IPS-NIHi7 (cell line): ENCODE results near the gene GSDME.

ENCODE experiments used
- DNase-seq: peaks from one replicate; pipeline ENCODE4 v3.0.0; 2012; ENCODE audit warnings: mixed read lengths; ENCODE audit errors: extremely low spot score

The GSDME gene

DNA sequence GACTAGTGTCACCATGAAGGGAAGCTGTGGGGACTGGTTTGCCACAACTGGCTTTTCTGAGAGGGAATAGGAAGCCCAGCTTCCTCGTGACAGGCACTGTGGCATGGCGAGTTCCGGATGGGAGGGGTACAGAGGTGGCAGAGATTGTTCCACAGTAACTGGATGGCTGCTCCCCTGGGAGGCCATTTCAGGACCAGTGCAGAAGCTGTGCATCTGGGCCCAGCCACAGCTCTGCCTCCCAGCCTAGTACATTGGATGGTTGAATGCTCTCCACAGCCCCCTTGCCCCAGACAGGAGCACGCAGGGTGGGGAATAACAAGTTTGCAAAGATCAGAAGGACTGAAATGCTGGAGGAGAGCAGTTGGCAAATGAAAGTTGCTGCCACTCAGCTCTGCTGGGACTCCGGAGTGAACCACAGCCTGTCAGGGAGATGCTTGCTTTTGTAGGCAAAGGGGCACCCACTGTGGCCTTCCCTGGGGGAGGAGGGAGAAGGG is 51.8 kb downstream of the GSDME start:
- DNase-seq = no peak

DNA sequence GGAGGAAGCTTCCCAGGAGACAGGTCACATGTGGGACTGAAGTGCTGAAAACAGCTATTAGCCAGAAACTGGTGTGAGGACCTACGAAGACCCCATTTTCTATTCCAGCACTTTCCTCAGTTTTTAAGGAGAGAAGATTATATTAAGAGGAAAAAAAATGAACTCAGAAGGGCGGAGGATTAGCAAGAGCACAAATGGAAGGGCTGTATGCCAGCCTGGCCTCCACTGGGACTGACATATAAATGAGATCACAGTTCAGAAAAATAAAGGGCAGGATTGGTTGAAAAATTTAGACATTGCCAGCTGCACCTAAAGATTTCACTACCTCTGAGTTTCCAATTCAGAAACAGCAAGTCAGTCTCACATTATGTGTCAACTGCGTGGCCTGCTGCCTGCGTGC is 53.0 kb downstream of the GSDME start:
- no peak for DNase-seq

DNA sequence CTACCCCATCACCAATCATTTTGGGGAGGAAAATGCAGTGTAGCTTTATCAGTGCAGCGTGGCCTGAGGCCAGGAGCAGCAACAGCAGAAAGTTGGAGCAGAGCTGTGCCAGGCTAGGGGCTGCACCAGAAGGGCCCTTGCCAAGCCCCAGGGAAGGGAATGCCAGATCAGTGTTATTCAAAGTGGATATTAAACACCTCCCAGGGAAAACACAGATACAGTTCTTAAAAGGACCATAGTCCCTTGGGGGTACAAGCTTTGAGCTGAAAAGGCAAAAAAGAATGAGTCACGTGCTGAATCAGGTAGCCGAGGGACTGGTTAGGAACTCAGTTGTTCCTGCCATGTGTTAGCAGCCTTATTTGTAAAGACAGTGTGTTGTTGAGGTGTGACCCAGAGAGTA is 54.0 kb downstream of the GSDME start:
- no peak for DNase-seq

DNA sequence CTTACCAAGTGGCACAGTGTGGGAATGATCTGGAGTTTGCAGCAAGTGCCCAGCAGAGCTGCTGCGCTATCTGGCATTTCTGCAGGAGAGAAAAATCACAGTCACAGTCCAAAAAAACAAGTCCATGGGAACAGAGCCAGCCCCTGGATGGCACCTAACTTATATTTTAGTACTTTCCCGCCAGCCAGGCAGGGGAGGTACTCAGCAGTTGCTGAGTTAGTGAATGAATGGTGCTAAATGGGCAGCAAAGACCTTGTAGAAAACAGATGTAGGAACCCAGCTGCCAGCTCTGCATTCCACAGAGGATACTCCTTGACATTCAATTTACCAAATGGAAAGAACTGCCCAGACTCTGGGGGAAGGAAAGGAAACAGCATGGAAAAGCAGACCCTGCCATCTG is 54.5 kb downstream of the GSDME start:
- no peak for DNase-seq

DNA sequence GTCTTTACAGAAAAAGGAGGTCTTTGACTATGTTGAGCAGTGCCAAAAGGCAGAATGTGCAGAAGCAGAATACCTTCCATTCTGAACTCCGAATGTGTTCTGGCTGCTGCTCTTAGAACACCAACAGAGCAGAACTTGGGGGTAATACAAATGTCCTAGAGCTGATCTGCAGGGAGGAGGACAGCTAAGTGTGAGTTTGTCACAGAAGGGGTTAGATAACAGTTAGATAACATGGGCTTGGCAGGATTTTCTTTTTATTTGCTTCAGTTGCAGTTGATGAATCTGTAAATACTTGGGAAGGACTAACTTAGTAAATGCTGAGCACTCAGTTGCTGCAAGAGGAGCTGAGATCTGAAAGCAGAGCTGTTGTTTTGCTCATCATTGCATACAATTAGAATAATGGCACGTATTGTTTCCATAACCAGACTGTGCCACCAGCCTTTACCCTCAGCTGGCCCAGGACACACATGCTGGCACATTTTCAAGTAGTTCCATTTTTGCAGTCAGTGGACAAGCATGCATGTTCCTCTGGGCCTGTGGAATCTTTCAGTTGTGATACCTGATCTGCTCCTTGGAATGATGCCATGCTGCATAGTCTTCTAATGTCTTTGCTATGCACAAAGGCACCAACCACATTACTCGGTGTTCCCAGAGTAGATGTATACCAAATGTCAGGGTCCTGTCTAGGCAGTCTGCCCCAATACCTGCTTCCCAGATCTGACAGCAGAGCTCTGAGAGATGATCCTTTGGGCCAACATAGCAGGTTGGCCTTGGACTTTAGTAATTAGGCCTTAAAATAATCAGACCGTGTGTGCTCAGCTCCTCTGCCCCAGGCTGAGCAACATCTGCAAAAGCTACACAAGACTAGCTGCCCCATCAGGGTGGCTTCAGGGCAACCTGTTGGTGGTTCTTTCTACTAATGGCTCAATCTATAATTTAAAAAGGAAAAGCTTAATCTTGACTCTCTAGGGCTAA is 55.7 kb downstream of the GSDME start:
- DNase-seq = no peak

DNA sequence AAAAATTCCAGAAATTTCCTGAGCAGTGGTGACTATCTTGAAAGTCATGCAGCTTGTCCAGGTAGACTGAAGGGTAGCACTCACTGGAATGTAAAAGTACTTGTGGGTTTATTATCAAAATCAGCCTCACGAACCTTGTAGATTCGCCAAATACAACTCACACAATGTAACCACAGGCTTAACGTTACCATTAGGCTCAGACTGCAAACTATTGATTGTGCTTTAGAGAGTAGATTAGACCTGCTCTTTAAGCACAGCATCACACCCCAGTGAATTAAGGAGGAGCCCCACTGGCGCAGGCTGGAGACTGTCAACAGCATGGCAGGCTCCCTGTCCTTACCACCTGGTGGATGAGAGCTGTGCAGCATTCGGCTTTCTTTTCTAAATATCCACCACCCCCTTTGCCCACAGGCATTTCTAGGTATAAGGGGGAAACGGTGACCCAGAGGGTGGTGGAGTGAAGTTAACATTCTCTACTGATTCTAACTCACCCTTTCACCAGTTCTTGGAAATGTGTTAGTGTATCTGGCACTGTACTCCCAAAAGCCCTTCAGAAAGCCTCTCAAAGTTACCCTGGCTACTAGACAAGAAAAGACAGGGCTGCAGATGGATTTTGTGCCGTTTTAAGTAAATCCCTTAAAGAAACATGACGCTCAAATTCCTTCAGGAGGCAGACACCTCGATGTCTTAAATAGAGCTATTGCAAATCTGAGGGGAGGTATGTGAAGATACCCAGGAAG is 56.6 kb downstream of the GSDME start:
- no peak for DNase-seq

DNA sequence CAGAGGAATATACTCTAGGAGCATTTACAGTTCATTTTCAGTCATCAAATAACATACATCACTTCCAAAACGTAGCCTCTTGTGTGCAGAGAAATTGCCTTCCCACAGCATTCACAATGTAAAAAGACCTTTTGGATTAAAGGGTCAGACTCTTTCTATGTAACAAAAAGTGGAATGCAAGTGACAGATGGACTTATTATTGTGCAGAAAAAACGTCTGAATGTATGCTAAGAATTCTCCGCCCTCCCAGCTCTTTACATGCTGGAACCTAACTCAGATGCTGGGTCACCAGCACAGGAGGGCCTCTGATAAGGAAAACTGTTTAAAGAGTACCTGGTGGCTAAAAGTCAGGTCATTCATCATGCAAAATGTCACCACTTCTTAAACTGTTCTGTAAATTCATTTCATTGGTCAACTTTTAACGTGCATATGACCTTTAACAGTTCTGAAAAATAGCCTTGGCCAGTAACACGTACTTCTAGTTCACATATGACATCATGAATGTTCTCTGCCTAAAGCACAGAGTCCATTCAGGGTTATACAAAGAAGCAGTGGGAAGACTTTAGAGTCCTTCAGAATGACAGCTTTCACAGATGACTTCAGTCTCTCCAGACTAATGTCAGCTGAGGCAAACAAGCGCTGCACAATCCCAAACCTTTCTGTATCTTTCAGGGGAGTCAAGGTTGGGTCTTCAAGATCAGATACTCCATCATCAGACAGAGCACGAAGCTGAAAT is 58.6 kb downstream of the GSDME start:
- DNase-seq = no peak

DNA sequence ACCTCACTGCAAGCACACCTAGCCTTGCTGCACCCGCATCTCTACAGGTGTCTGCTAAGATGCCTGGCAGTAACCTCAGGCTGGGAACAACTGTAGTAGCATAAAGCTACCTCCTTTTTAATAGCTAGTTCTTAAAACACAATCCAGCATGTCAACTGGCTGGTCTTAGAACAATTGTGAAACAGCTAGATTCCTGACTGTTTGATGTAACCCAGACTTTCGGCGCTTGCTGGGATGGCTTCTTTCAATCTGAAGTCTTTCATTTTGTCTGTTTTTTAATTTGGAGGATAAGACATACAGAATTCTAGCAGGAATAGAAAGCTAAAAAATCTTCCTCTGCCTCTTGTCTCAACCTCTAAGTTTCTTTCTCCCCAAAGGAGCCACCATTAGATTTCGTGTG is 59.8 kb downstream of the GSDME start:
- no peak for DNase-seq

DNA sequence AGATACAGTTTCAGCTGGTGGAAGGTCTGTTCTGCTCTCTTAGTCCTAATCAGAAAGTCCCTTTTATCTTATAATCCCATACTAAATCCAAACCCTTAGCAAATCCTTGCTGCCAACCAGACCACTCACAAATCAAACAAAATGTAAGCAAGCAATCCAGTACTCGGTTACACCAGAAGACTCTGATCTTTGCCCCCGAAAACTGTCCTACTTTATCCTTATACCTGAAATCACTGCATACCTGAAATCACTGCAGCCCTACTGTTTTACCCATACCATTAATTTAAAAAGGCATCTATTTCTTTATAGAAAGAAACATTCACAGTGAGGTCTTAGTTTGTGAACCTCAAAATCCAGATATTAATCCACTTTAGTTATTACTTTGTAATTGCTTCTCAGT is 64.7 kb downstream of the GSDME start:
- DNase-seq = no peak

DNA sequence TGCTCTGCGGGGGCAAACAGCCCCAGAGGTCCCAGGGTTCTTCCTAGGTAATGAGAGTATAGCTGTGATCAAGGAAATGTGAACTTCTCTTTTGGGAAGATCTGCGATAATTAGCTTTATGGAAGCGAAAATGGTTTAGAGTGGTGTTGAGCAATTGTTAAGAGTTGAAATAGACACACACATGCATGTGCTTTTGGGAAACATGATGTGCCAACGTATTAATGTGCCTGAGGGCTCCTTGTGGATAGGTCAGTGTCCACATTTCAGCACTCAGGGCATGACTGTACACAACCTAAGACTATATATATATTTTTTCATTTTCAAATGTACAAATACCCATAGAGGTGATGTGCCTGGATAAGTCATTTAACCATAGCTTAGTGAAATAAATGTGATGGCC is 67.0 kb downstream of the GSDME start:
- DNase-seq = no peak

DNA sequence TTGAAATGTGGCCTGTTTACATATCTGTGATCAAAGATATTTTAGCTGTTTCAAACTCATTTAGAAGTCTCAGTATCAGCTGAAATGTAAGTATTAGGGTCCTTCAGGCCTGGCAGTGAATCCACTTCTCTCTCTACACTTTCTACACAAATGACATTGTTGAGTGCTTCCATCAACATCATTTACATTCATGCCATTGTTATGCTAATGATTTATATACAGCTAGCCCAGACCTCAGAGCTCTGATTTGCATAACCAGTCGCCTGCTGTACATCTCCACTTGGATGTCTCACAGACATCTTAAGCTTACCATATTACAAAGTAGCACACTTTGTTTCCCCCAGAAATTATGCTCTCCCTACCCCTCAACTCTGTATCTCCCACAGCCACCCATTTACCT is 71.6 kb downstream of the GSDME start:
- no peak for DNase-seq

DNA sequence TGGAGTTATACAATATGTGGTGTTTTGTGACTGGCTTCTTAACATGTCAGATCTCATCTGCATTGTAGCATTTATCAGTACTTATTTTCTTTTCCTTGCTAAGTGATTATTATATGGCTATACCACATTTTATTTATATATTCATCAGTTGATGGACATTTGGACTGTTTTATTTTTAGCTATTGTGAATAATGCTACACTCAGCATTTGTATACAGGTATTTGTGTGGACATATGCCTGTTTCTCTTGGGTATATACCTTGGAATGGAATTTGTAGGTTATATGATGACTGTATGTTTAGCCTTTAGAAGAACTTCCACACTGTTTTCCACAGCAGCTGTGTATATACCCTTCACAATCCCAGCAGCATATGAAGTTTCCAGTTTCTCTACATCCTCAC is 86.5 kb downstream of the GSDME start:
- no peak for DNase-seq

DNA sequence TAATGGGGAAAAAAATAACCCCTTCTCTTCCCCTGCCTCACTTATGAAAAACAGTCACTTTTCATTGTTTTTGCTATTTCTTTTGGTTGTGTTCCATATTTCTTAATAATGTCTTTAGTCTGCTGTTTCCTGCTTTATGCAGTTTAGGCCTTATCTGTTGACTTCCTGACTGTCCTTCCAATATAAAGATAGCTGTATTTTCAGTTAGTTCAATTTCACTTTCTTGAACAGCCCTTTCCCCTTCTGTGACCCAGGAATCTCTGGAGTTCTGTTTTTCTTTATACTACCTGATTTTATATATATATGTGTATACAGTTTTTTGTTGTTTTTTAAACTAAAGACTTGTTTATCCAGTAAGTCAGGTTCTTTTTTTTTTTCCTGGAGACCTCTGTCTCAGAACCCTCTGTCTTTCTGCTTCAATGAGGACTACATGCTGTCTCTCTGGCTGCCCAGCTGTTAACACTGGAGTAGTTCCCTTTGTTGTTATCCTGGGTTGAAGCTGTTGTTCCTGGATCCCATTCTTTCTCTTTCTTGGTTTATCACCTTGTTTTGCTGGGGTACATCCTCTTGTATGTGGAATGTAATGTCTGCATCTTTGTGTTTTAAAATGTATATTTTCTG is 87.2 kb downstream of the GSDME start:
- peak; percentile 29 for DNase-seq

DNA sequence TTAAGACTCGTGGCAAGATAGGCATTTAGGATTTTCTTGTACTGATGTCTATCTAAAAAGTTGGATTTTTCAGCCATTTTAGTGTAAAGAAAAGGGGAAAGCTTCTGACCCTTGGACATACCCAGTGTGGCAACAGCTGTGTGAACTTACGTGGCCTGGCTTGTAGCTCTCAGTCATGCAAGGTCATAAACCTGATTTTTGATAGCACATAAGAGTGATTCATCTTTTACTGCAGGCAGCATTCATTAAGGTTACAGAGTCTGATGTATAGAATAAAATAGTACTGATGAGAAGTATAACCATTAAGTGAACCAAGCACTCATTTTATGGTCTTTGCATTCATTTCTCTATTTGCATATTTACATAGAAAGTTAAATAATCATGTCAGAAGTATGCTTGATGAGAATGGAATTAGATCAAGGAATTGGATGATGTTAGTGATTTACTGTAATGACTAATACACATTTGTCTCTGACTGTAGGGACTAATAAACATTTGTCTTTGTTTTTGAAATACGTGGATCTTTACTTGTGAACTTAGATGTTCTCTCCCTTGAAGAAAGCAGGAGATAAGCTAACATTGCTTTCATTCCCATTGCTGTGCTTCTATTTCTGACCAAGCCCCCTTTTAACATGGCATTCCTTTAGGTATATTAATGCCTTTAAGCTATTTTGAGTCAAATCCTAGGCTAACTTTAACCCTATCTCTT is 88.2 kb downstream of the GSDME start:
- DNase-seq = no peak

DNA sequence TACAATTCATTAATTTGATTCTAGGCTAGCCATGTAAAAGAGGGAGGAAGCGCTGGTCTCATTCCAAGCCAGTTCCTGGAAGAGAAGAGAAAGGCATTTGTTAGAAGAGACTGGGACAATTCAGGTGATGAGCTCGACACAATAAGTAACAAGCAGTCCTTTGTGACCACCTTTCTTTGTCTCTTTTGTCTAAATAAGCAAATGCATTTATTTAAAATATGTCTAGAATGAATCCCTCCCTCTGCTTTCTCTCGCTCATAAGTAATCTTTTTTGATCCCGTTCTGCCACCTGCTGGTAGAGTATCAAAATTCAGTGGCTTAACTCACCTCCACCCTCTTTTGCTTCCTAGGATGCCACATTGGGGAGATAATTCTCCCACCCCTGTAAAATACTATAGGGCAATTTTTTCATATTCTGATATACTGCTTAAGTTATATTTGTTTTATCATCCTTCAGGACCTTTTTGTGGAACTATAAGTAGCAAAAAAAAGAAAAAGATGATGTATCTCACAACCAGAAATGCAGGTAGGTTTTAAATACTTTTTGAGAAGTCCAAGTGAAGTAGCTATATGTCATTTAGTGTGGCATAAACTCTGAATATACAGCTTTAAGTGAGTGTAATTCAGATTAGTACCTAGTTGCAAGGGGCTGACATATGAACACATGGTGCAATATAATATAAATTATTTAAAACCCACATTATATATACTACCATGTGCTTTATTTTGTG is 91.5 kb downstream of the GSDME start:
- DNase-seq = peak; percentile 46

DNA sequence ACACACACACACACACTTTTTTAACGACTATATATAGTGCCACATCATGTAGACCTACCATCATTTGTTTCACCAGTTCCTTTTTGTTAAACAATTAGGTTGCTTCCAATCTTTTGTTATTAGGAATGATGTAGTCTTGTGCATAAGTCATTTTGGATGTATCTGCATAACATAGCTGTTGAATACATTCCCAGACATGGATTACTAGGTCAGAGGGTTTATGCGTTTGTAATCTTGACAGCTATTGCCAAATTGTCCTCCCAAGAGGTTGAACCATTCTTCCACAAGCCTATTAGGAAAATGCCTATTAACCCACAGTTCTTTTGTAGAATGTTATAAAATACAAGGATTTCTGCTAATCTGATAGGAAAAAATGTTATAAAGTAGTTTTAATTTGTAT is 96.7 kb downstream of the GSDME start:
- no peak for DNase-seq

DNA sequence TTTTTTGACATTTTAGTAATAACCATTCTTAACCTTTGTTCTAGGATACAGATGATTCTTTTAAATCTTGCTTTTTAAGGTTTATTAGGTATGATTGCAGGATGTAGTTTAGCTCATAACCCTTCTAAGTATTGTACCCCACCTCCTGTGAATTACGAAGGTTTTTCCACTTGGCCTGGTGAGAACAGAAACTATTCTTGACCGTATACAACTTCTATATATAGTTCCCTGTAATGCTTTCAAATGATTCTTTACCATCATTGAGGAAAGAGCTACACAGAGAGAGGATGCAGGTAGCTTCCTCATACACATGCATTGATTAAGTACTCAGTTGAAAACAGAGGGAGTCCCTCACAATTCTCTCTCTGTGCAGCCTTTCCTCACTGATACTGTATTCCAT is 97.8 kb downstream of the GSDME start:
- no peak for DNase-seq

DNA sequence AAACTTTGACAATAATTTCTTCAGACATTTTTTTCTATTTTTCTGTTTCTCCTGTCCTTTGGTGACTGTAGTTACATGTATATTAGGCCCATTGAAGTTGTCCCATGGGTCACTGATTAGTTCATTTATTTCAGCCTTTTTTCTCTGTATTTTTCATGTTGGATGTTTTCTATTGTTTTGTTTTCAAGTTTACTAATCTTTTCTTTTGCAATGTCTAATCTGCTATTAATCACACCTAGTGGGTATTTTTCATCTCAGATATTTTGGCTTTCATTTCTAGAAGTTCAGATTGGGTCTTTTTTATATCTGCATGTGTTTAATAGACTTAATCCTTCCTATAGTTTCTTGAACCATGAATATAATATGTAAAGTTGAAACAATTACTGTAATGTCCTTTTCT is 99.3 kb downstream of the GSDME start:
- DNase-seq = no peak

DNA sequence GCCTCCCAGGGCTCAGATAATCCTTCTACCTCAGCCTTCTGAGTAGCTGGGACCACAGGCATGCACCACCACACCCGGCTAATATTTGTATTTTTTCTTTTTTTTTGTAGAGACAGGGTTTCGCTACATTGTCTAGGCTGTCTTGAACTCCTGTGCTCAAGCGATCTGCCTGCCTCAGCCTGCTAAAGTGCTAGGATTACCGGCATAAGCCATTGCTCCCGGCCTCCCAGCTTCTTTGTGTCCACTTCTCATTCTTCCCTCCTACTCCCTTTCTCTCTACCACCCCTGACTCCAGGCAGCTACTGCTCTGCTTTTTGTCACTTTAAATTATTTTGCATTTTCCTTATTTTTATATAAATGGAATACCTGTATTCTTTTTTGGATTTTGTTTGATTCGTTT is 100.7 kb downstream of the GSDME start:
- no peak for DNase-seq

DNA sequence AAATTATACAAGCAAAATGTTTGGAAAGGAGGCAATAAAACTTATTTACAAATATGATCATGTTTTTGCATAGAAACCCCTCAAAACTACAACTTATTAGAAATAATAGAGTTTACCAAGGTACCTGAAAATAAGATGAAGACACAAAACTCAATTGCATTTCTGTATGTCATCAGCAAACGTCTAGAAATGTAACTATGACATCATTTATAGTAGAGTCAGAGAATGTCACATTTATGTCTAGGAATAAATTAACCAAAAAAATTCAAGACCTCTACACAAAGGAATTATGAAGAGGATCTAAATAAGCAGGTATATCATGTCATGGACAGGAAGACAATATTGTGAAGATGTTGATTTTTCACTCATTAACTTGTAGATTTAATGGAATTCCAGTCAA is 103.0 kb downstream of the GSDME start:
- DNase-seq = no peak
